Right lobe of liver (tissue), 6 donors: ENCODE measurements around the gene LYST. TPM values are rescaled to one million over a fixed set of nuclear protein-coding genes. Genes with fewer than 3 reads are reported as not detected.
"Not testable (repeated sequence)": the region's sequence is repeated elsewhere in the genome, so short reads cannot be mapped to it uniquely, and the experiment has no call there.

Experiments
- ATAC-seq, 4 donors: fragments of 200-7000 bp; cut with Tn5 transposase; one replicate each; pipeline ENCODE4 v1.9.1; 2020; ENCODE audit warnings: mild to moderate bottlenecking in 4 of 4, moderate library complexity in 4 of 4
- DNase-seq, 3 donors: peaks; one replicate each; pipeline ENCODE4 v3.0.0-alpha.2; 2020
- H3K27ac ChIP-seq, 3 donors: fragments of 200-600 bp; one replicate each; pipeline ENCODE4 v1.8.0; 2022
- H3K27me3 ChIP-seq, 2 donors: fragments of 200-600 bp; one replicate each; pipeline ENCODE4 v1.8.0; 2022
- H3K36me3 ChIP-seq, 4 donors: fragments of 200-600 bp; sonication (generic) in 1 of 4; one replicate each; pipeline versions ENCODE4 v1.5.1 to v1.8.0; 2017 to 2022; ENCODE audit warnings: control low read depth in 1 of 4
- H3K4me1 ChIP-seq, 4 donors: fragments of 200-600 bp; sonication (generic) in 1 of 4; one replicate each; pipeline versions ENCODE4 v1.5.1 to v1.8.0; 2017 to 2022; ENCODE audit warnings: control low read depth in 1 of 4
- H3K4me3 ChIP-seq, 3 donors: fragments of 200-600 bp; one replicate each; pipeline ENCODE4 v1.8.0; 2022
- H3K9me3 ChIP-seq, 4 donors: fragments of 200-600 bp; sonication (generic) in 1 of 4; one replicate each; pipeline versions ENCODE4 v1.5.1 to v1.8.0; 2017 to 2022; ENCODE audit warnings: control low read depth in 1 of 4
- CTCF ChIP-seq, 4 donors: fragments of 200-600 bp in 3 of 4; fragments of 450-650 bp in 1 of 4; IDR thresholded peaks; one replicate each; pipeline versions ENCODE4 v1.5.1 to v1.8.0; 2016 to 2022; ENCODE audit warnings: antibody characterized with exemption in 4 of 4, mild to moderate bottlenecking in 2 of 4
- POLR2A ChIP-seq: fragments of 450-650 bp; IDR thresholded peaks from one replicate; pipeline ENCODE4 v1.6.1; 2017; ENCODE audit warnings: antibody characterized with exemption, mild to moderate bottlenecking
- WGBS: methylation state at CpG from one replicate; pipeline ENCODE4 v1.1.6; 2018; ENCODE audit warnings: low coverage, low lambda C conversion rate; ENCODE audit not compliant: insufficient coverage; ENCODE audit errors: missing lambda C conversion rate; 5-methylcytosine and 5-hydroxymethylcytosine counted together
- intact Hi-C, 2 donors: fragments of 100-400 bp; cut with DNase I; formaldehyde crosslinking; loops; one replicate each; pipeline versions ENCODE4 v1.11.2 to v1.14.1; 2022
- total RNA-seq, 6 experiments: library from RNA; depleted of rRNA in 2 of 6; stranded (reverse); fragments of >200 nt in 2 of 6; fragmentation: NEBNext Ultra II Directional in 3 of 6; extraction: Animal tissue kit (Norgen Biotek cat#: 25700) in 3 of 6; gene quantifications; one replicate each; pipeline versions ENCODE4 v1.1.0 to v1.2.4, GENCODE V29; 2016 to 2023
- donor health status: DM: no; HTN: yes; CAD: no.
- donor health status: DM: no; HTN: no; CAD: no.
- donor health status: DM: no; HTN: no; CAD: no.
- donor health status: DM: no; HTN: yes; CAD: no.
- donor health status: DM: no; HTN: yes; CAD: no.

LYST gene
- total RNA-seq, 6 experiments from 2014 or later: 9.0 to 16.6 (median 12.5) TPM

- Histone ChIP-seq H3K27ac (no peak overlapping the region), H3K4me1 (no peaks in the 10 kb centered on the region), H3K36me3 (peaks cover 0 to 24% (median 2%) of the 10 kb centered on the region in 4 donors), H3K4me3 (no peak overlapping the region), H3K9me3 (no peaks in the 10 kb centered on the region), H3K27me3 (no peaks in the 10 kb centered on the region)
- ATAC-seq (no peak), DNase-seq (no peak)
- TF ChIP-seq POLR2A: no peak
- TF ChIP-seq CTCF (IDR thresholded peaks at IDR 0.05): no peak
- intact Hi-C loops: no loop called here
These were observed 109.1 kb downstream of the LYST start for GRCh38 chr1:235757587-235758096.

GRCh38 chr1:235754186-235754585, 112.5 kb downstream of the LYST start:
- H3K4me1 ChIP-seq, DNase-seq, H3K27me3 ChIP-seq, H3K9me3 ChIP-seq, intact Hi-C loops, ATAC-seq, H3K4me3 ChIP-seq, H3K27ac ChIP-seq: not testable (repeated sequence)
- H3K36me3 ChIP-seq: peaks cover 0 to 22% (median 0%) of the 10 kb centered on the region in 4 donors
- 89% methylated on average over 2 of the region's 3 CpGs for WGBS

- 87% methylated on average over 1 of the region's 1 CpG for WGBS
- H3K4me1 ChIP-seq: no peaks in the 10 kb centered on the region
- no peak for DNase-seq
- no peak for ATAC-seq
- H3K27ac ChIP-seq: no peak overlapping the region
- intact Hi-C loops: no loop called here
- peaks cover 0 to 26% (median 0%) of the 10 kb centered on the region in 4 donors for H3K36me3 ChIP-seq
- H3K27me3 ChIP-seq: no peaks in the 10 kb centered on the region
- TF ChIP-seq CTCF (IDR thresholded peaks at IDR 0.05) (no peak), POLR2A (no peak)
- no peaks in the 10 kb centered on the region for H3K9me3 ChIP-seq
- no peak overlapping the region for H3K4me3 ChIP-seq
These were observed 116.9 kb downstream of the LYST start for GRCh38 chr1:235749755-235750300.

- no peaks in the 10 kb centered on the region for H3K9me3 ChIP-seq
- H3K36me3 ChIP-seq: peaks cover 0 to 26% (median 1%) of the 10 kb centered on the region in 4 donors
- H3K27me3 ChIP-seq: no peaks in the 10 kb centered on the region
- TF ChIP-seq CTCF (IDR thresholded peaks at IDR 0.05) (no peak), POLR2A (no peak)
- no peaks in the 10 kb centered on the region for H3K4me1 ChIP-seq
- H3K4me3 ChIP-seq: no peak overlapping the region
- intact Hi-C loops: no loop called here
- WGBS: 94% methylated on average over 2 of the region's 2 CpGs
- ATAC-seq (no peak), DNase-seq (no peak)
- H3K27ac ChIP-seq: no peak overlapping the region
These were observed 118.0 kb downstream of the LYST start for GRCh38 chr1:235748747-235749146.

GRCh38 chr1:235746245-235746644, 120.5 kb downstream of the LYST start:
- no peak overlapping the region for H3K4me3 ChIP-seq
- no peak for DNase-seq
- peaks cover 0 to 22% (median 4%) of the 10 kb centered on the region in 4 donors for H3K36me3 ChIP-seq
- H3K9me3 ChIP-seq: no peaks in the 10 kb centered on the region
- H3K4me1 ChIP-seq: no peaks in the 10 kb centered on the region
- no peak for ATAC-seq
- no peak overlapping the region for H3K27ac ChIP-seq
- no peaks in the 10 kb centered on the region for H3K27me3 ChIP-seq
- intact Hi-C loops: no loop called here
- WGBS: 87% methylated on average over 6 of the region's 6 CpGs
- TF ChIP-seq CTCF (IDR thresholded peaks at IDR 0.05) (no peak), POLR2A (no peak)
